Choroid plexus epithelial cell (primary cell): Measurements from ENCODE around the gene DIP2C.

Source experiments
- DNase-seq: peaks from one replicate; pipeline ENCODE4 v3.0.0-alpha.2; 2010; ENCODE audit warnings: low read depth
- H3K4me3 ChIP-seq: 2 replicates; pipeline ENCODE4 v1.5.1; 2011; ENCODE audit warnings: low read depth, mild to moderate bottlenecking, control low read depth, low read length, moderate library complexity
- CTCF ChIP-seq: conservative IDR thresholded peaks from 2 replicates; pipeline ENCODE4 v1.5.1; 2011; ENCODE audit warnings: low read depth, mild to moderate bottlenecking, control low read depth, inconsistent platforms, low read length, moderate library complexity

The DIP2C gene

GRCh38 chr10:490256-490655 is 199.2 kb downstream of the DIP2C start:
- no peak for TF ChIP-seq CTCF
- peak; percentile 17 for DNase-seq
- no peak overlapping the region for H3K4me3 ChIP-seq

GRCh38 chr10:489330-489729 is 200.1 kb downstream of the DIP2C start:
- no peak for DNase-seq
- no peak for TF ChIP-seq CTCF
- no peak overlapping the region for H3K4me3 ChIP-seq

- H3K4me3 ChIP-seq: no peak overlapping the region
- no peak for TF ChIP-seq CTCF
- DNase-seq: no peak
Observed at GRCh38 chr10:488933-489215, 200.6 kb downstream of the DIP2C start.

GRCh38 chr10:488081-488932 is 201.2 kb downstream of the DIP2C start:
- no peak overlapping the region for H3K4me3 ChIP-seq
- TF ChIP-seq CTCF: no peak
- no peak for DNase-seq

GRCh38 chr10:486666-487322 is 202.7 kb downstream of the DIP2C start:
- TF ChIP-seq CTCF: no peak
- H3K4me3 ChIP-seq: no peak overlapping the region
- DNase-seq: no peak

GRCh38 chr10:486206-486605 is 203.3 kb downstream of the DIP2C start:
- no peak overlapping the region for H3K4me3 ChIP-seq
- DNase-seq: peak; percentile 22
- no peak for TF ChIP-seq CTCF

- no peak for TF ChIP-seq CTCF
- no peak overlapping the region for H3K4me3 ChIP-seq
- DNase-seq: no peak
Observed at GRCh38 chr10:485776-486175, 203.7 kb downstream of the DIP2C start.
